GM12873 (cell line): ENCODE results near the gene MBOAT2.

ENCODE experiments used
- TF ChIP-seq, protein P1 (sequence below): IDR thresholded peaks from 2 replicates; pipeline ENCODE4 v1.5.1; 2012; ENCODE audit warnings: low read depth, mild to moderate bottlenecking, moderate library complexity, low read length, control low read depth; ENCODE audit not compliant: insufficient read depth; ENCODE audit errors: missing control alignments

MBOAT2 gene

DNA sequence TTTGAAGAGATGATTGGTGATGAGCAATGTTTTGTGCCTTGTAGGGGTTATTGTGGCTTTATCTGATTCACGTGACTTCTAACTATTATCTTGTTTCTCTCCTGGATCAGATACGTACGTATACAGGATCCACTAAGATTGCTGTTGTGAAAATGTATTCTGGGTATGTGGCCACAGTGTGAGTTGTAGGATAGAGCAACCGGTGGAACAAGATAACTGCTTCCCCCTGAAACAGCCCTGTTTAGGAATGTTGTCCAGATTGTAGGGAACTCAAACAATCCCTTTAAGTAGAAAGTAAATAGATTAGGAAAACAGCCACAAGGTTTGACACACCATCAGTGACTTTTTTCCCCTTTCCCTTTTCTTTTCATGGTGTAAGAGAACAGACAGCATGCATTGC is 22.3 kb upstream of the MBOAT2 start:
- TF ChIP-seq, protein P1, sequence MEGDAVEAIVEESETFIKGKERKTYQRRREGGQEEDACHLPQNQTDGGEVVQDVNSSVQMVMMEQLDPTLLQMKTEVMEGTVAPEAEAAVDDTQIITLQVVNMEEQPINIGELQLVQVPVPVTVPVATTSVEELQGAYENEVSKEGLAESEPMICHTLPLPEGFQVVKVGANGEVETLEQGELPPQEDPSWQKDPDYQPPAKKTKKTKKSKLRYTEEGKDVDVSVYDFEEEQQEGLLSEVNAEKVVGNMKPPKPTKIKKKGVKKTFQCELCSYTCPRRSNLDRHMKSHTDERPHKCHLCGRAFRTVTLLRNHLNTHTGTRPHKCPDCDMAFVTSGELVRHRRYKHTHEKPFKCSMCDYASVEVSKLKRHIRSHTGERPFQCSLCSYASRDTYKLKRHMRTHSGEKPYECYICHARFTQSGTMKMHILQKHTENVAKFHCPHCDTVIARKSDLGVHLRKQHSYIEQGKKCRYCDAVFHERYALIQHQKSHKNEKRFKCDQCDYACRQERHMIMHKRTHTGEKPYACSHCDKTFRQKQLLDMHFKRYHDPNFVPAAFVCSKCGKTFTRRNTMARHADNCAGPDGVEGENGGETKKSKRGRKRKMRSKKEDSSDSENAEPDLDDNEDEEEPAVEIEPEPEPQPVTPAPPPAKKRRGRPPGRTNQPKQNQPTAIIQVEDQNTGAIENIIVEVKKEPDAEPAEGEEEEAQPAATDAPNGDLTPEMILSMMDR = no peak

DNA sequence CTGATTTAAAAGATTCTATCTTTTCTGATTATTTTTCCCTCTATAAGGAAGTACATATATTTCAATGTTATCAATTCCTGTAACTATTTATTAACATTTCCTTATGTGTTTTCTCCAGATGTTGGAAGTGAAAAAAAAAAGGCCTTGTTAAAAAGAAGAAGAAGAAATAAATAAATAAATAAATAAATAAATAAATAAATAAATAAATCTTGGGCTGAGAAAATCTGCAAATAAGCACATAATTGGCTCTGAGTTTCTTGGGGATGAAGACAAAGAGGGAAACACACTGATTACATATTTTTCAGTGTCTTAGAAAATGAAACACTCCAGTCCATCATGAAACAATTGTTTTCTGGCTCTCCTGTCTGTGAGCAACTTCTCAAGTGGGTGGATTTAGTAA is 21.1 kb upstream of the MBOAT2 start:
- TF ChIP-seq, protein P1 = no peak

DNA sequence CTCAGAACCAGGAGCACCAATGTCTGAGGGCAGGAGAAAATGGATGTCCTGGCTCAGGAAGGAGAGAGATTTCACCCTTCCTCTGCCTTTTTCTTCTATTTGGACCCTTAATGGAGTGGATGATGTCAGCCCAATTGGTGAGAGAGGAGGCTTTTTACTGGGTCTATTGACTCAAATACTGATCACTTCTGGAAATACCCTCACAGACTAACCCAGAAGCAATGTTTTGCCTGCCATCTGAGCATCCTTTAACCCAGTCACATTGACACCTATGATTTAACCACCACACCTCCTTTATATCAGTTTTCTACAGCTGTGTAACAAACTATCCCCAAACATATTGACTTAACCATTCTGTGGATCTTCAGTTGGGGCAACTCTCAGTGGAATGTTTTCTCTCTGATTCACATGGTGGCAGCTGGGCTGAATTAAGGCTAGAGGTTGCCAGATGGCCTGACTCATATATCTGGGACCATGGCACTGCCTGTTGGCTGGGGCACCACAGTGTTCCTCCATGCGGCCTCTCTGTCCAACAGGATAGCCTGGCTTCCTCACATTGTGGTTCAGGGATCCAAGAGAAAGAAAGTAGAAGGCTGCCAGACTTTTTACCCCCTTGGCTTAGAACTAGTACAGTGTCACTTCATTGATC is 18.2 kb upstream of the MBOAT2 start:
- TF ChIP-seq, protein P1 = no peak

DNA sequence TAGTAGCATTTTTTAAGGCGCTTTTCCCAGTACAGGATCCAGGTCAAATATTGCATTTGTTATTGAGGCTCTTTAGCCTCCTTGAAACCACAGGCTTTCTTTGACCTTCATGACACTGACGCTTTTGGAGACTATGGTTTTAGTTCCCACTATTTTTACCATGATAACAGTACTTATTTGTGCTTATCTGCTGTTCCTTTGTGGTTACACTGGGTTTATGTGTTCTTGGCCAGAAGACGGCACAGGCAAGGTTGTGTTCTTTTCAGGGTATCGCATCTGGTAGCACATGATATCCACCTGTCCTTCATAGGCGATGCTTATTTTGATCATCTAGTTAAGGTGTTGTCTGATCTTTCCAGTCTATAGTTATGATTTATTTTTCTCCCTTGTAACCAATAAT is 16.8 kb upstream of the MBOAT2 start:
- TF ChIP-seq, protein P1 = no peak

DNA sequence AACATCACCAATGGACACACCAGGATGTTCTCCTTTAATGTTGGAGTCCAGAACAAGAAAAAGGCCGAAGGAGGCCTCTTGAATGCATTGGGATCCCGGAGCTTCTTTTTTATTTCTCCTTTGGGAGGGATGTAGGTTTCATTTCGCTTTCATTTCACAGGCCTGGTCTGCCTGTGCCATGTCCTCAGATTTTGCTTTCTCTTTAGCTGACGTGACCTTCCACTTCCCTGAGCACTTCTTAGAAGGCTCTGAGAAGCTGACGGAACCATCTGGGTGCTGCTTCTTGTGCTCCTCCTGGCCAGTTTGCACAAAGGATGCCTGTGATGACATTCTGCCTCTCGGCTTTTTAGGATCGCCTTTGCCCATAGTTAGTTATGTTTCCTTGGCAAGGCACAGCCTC is 15.1 kb upstream of the MBOAT2 start:
- TF ChIP-seq, protein P1 = no peak

DNA sequence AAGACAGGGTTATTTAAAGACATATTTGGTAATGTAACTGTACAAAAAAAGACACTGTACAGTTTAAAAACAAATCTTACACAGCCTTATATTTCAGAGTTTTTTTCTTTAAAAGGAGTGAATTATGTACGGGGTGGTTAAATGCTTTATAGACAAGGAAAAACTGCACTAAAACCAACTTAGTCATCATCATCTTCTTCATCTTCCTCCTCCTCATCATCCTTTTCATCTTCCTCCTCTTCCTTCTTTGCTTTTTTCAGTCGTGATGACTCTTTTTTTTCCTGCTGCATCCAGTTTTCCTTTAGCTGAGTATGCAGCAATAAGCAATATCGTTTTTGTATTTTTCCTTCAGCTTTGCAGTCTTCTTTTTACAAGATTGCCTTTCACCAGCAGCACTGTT is 14.6 kb upstream of the MBOAT2 start:
- TF ChIP-seq, protein P1 = no peak

DNA sequence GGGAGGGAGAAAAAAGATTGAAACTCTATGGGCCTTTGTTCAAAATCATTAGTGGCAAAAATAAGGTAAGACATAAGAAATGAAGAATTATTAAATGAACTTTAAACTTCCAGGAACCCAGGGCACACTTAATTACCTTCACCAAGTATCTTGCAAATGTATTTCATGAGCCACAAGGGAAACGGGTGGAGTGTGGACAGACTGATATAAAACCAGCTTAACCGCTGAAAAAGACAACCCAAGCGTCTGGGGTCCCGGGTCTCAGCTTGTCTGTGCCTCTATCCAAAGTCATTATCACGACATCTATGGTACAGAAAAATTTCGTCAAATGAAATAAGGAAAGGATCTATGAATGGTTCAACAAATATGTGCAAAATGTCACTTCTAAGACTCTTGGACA is 13.9 kb upstream of the MBOAT2 start:
- TF ChIP-seq, protein P1 = no peak
